SIG-M5 treated with dmso at 0.1 percent for 504 hours (cell line): Measurements from ENCODE around the gene COPE.
"Not testable (repeated sequence)": the region's sequence is repeated elsewhere in the genome, so short reads cannot be mapped to it uniquely, and the experiment has no call there.

Experiments
- DNase-seq: peaks from one replicate; lab custom pipeline; 2025; ENCODE audit not compliant: unreplicated experiment; lab: John Stamatoyannopoulos, UW

Gene COPE

DNA sequence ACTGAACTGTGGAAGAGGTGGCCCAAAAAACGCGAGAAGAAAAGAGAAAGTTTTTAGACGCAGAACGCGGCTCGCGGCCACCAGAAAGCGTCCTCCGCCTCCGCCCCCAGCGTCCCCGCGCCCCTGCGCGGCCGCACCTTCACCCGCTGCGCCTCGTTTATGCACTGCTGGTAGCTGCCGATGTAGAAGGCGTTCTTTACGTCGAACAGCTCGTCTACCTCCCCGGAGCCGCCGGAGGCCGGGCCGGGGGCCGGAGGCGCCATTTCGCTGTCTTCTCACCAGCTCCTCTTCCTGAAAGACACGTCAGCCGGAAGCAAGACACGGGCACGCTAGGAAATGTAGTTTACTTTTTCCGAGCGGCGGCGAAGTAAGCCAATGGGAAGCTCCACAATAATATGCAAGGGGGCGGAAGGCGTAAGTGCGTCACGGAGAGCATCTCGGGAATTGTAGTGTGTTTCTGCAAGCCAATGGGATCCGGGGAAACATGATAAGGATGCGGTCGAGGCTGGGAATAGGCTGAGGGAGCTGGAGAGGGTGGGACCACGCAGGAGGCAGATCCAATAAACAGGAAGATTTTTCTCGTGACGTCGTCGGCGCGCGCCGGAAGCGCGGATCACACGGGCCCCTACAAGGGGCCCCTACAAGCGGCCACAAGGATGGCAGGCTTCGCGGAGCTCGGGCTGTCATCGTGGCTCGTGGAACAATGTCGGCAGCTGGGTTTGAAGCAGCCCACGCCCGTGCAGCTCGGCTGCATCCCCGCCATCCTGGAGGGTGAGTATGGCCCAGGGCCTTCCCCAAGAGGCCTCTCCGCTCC lies at the start of gene COPE, which contains the start of gene DDX49:
Gene COPE, minus strand, starts transcription at position 302 of the 814 bp plus-strand sequence. Its CDS starts 39 bp downstream, at position 263.
Gene DDX49, plus strand, starts transcription at position 630 of the 814 bp plus-strand sequence. Its CDS starts 27 bp downstream, at position 657.
- DNase-seq: peak; percentile 100

DNA sequence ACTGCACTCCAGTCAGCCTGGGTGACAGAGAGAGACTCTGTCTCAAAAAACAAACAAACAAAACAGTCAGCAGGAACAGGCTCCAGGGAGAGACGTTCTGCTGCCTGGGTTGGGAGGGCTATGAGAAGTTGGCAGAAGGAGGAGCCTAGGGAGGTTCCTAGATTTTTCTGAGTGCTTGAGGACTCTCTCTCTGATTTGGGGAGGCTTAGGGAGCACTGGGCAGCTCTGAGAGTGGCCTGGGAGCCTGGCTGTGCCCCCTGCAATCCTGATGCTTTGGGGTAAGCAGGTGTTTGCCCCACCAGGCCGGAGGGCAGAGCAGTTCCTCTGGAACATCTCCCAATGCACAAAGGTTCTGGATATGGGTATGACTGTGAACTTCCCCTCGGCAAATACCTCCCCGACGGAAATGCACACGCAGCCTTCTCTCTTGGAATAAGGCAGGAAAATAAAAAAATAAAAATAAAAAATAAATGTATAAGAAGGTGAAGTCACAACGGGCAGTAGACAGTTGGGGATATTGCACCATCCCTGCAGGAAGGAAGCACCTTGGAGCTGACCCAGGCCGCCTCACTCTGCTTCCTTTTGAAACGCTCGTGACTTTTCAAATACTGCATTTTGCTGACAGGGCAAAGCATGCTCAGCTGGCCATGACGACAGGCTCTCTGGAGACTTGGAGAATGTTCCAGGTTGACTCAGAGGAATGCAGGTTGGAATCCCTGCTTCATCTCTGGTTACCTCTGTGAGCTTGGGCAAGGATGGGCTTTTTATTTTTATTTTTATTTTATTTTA lies 48.4 kb upstream of the COPE start:
- DNase-seq: peak; percentile 55

DNA sequence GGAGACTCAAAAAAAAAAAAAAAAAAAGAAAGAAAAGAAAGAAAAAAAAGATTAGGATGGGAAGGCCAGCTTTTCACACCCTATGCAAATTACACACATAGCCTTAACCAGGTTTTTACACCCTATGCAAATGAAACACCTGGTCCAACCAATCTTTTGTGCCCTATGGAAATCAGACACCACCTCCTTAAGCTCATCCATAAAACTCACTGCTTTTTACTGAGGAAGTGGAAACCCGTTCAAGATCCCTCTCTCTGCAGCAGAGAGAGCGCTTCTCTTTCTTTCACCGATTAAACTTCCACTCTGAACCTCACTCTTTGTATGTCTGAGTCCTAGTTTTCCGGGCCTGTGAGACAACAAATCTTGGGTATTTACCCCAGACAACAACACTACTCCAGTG lies 47.1 kb upstream of the COPE start:
- peak; percentile 16 for DNase-seq

DNA sequence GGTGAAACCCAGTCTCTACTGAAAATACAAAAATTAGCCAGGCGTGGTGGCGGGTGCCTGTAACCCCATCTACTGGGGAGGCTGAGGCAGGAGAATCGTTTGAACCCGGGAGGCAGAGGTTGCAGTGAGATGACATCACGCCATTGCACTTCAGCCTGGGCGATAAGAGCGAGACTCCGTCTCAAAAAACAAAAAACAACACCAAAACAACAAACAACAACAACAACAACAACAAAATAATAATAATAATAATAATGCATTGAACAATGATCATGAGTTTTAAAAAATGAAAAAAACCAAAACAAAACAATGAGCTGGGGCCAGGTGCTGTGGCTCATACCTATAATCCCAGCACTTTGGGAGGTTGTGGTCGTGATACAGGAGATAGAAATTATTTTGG lies 44.9 kb upstream of the COPE start:
- no peak for DNase-seq

DNA sequence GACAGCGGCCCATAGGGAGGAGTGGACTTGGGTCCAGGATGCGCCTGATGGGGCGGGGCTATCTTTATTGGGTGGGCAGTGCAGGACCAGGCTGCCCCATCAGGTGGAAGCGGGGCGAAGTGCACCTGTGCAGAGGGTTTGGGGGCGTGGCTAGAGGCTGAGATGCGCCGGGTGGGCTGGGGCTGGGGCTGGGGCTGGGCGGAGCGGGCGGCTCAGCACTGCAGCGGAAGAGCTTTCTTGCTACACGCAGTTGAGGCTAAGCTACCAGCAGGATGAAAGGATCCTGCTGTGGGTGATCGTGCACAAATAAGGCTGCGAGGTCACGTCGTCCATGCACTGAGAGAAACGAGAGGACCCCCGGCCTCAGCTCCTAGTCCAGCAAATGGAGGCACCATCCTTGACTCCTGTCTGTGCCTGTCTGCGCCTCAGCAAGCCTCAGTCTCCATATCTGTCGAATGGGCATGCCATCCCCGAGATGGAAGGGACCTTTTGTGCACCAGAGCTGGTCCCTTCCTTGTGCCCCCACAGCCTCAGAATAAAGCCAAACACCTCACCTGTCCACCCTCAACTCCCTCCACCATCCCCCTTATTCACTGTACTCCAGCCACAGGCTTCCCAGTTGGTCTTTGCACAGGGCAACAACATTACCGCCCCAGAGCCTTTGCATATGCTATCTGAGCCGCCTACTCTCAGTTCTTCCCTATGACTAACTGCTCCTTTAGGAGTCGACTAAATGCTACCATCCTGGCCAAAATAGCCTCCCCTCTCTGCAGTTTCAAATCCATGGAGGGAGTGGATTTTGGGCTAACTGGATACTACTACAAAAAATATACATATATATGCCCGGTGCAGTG lies 42.8 kb upstream of the COPE start:
- no peak for DNase-seq

DNA sequence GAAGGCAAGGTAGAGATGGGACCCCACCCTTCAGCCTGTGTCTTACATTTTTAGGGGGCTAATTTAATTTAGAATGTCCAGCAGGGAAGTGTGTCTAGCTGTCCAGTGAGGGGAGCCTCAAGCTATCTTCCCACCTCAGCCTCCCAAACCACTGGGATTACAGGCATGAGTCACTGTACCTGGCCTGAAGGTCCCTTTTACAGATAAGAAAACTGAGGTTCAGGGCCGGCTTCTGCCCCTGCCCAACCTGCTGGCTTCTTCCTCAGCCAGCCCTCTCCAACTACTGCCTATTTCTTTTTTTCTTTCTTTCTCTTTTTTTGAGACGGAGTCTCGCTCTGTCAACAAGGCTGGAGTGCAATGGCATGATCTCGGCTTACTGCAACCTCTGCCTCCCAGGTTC lies 41.2 kb upstream of the COPE start:
- no peak for DNase-seq

DNA sequence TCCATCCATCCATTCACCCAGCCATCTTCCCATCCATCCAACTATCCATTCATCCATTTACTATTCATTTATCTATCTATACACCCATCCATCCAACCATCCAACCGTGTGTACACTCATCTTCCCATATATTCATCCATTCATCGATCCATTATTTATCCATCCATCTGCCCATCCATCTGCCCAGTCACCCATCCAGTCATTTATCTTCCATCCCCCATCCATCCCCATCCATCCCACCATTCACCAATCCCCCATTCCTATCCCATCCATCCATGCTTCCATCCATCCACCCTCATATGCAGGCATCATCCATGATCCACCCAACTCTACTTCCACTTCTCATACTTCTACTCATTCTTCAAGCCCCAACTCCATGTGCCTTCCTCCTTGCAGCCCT lies 35.9 kb upstream of the COPE start:
- DNase-seq: no peak

DNA sequence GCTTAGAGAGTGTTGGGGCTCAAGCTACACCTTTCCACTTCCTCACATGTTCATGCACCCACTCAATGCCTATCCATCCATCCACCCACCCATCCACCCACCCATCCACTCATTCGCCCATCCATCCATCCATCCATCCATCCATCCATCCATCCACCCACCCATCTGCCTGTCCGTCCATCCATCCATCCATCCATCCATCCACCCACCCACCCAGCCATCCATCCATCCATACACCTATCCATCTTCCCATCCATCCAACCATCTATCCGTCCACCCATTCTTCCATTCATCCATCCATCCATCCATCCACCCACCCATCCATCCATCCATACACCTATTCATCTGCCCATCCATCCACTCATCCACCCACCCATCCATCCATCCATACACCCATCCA lies 34.9 kb upstream of the COPE start:
- DNase-seq: no peak

DNA sequence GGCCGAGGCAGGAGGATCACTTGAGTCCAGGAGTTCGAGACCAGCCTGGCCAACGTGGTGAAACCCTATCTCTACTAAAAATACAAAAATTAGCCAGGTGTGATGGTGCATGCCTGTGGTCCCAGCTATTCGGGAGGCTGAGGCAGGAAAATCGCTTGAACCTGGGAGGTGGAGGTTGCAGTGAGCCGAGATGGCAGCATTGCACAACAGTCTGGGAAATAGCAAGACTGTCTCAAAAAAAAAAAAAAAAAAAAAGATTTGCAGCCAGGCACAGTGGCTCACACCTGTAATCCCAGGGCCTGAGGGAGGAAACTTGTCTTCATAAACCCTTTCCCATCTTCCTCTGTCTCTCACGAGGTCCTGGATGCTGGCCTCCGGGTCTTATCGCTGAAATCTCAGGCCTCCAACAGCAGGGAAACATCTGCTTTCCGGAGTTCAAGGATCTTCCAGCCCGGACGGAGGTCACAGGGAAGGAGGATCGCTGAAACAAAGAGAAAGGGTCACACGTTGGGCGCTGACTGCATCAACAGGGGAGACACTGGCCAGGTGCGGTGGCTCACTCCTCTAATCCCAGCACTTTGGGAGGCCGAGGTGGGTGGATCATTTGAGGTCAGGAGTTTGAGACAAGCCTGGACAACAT lies 33.3 kb upstream of the COPE start:
- not testable (repeated sequence) for DNase-seq

DNA sequence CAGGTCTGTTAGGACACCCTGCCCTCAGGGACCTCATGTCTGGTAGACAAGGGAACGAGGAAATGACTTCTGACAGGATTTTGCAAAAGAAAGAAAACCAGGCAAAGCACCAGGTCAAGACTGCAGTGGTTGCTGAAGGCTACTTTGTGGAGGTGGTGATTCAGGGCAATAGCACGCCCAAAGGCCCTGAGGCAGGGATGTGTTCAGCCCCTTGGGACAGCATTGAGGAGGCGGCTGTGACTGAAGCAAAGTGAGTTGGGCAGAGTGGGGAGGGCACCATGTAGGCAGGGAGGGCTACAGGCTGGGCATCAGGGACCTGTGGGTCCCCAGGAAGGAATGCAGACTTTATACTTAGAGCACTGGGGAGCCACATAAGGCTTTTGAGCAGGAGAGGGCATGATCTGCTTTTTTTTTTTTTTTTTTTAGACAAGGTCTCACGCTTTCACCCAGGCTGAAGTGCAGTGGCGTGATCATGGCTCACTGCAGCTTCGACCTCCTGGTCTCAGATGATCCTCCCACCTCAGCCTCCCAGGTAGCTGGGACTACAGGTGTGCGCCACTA lies 32.6 kb upstream of the COPE start:
- no peak for DNase-seq

DNA sequence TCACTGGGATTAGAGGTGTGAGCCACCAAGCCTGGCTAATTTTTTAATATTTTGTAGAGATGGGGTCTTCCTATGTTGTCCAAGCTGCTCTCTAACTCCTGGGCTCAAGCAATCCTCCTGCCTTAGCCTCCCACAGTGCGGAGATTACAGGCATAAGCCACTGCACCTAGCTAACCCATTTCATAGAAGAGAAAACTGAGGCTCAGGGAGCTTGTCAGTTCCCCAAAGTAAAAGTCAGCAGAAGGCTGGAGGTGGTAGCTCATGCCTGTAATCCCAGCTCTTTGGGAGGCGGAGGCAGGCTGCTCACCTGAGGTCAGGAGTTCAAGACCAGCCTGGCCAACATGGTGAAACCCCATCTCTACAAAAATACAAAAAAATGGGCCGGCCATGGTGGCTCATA lies 30.7 kb upstream of the COPE start:
- no peak for DNase-seq

DNA sequence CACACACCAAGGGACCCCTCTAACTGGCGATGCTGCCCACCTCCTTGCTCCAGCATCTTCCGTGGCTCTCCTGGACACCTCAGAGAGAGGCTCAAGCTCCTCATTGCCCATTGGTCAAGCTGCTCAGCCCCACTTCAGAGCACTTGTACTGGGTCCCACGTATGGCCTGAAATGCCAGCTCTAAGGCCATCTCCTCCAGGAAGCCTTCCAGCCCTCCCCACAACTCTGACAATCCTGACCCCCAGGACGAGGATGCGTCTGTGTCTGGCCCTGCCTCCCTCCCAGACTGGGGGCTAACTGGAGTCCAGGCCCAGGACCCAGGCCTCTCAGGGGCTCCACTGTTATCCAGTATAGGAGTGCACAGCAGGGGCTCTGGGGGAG lies 29.8 kb upstream of the COPE start:
- no peak for DNase-seq

DNA sequence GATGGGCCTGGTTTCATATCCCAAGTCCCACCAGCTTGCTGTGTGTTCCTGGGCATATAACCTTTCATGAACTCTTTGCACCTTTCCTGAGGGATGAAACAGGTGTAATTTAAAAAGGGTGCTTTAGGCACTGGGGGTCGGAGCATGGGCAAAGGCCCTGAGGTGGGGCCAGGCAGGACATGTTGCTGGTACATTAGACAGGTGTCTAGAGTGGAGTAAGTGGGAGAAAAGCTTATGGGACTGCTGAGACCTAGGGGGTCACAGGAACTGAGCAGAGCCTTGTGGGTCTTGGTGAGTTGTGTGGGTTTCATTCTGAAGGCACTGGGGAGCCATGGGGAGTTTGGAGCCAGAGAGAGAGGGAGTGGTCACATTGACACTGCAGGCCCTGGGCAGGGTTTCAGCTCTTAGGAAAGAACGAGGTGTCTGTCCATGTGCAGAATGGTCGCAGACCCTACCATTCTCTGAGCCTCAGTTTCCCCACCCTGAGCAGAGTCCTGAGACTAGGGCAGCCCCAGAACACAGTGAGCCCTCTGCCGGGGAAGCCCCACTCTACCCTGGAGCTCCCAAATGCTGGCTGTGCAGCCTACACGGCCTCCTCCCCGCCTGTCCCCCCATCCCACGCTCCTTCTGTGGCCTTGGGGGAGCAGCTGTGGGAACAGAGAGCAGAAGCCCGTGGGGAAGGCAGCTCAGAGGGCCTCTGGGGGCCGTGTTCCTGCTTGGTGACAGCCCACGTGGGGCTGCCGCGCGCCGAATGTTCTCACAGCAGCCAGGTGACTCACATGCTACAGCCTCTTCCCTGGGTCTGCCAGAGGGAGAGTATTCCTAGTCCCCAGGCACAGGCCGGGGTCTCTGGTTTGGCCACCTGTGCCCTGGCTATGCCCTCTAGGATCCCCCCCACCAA lies 29.1 kb upstream of the COPE start:
- no peak for DNase-seq

DNA sequence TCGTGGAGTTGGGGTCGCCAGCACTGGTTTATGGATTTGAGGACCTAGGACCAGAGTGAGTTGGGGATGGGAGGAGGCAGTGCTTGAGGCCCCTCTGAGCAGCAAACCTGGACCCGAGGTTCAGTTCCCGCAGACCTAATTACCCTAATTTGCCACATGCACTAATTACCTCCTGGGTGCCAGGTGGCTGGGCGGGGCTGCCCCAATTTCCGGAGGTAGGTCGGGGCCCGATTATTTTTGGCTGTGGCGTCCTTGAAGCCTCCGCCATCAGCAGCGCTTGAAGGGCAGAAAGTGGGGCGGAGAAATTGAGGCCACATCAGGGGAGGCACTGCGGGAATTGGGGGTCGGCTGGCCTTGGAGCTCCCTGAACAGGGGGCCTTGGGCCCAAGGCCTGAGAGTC lies 27.7 kb upstream of the COPE start:
- DNase-seq: no peak

DNA sequence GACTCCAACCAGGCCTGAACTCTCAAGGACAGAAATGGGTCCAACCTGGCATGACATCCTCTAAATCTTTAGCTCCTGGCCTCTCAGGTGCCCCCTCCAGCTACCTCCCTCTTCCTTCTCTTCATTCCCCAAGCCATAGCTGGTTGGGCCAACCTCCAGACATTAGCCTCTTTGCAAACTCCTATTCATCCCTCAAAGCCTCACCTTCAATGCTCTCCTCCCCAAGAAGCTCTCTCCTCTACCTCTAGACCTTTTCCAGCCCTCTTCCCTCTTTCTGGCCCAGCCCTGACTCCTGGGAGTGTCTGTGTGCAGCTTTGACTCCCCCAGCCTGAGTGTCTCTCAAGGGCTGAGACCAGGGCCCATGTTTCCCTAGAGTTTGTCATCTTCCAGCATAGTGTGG lies 27.1 kb upstream of the COPE start:
- no peak for DNase-seq

DNA sequence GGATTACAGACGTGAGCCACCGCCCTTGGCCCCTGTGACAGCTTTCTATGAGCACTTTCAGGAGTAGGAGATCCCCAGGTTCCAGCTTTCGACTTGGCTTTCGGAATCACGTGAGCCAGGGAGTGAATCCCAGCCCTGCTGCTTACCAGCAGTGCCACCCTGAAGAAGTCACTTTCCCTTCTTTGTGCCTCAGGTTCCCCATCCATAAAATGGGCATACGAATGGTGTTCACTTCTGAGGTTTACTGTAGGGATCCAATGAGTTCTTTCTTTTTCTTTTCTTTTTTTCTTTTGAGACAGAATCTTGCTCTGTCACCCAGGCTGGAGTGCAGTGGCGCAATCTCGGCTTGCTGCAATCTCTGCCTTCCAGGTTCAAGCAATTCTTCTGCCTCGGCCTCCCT lies 26.1 kb upstream of the COPE start:
- no peak for DNase-seq

DNA sequence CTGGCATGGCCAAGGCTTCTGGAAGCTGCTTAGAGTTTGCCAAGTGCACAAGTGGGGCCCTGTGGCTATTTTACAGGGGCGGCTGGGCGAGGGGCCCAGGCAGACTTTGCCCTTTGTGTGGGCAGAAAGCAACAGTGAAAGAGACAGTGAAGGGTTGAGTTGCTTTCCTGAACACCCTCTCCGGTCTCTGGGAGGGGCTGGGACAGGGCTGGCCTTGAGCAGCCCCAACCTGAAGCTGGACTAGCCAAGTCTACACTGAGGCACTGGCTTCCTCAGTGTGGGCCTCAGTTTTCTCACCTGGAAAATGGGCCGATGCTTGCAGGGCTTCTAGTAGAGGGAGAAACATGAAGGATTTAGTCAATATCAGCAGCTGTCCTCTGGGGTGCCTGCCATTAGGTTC lies 24.3 kb upstream of the COPE start:
- DNase-seq: no peak

DNA sequence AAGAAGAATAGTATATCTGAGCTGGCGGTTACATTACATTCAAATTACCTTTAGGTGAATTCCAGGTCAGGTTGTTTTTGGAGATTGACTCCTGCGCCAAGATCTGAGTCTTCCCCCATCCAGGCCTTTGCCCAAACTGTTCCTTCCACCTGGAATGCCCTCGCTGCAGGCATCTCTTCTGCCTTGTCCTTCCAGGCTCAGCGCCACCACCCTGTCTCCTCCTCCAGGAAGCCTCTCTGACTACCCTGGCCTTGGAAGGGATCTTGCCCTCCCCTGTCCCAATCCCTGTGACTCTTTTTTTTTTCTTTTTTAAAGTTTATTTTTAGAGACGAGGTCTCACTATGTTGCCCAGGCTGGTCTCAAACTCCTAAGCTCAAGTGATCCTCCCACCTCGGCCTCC lies 23.5 kb upstream of the COPE start:
- no peak for DNase-seq

DNA sequence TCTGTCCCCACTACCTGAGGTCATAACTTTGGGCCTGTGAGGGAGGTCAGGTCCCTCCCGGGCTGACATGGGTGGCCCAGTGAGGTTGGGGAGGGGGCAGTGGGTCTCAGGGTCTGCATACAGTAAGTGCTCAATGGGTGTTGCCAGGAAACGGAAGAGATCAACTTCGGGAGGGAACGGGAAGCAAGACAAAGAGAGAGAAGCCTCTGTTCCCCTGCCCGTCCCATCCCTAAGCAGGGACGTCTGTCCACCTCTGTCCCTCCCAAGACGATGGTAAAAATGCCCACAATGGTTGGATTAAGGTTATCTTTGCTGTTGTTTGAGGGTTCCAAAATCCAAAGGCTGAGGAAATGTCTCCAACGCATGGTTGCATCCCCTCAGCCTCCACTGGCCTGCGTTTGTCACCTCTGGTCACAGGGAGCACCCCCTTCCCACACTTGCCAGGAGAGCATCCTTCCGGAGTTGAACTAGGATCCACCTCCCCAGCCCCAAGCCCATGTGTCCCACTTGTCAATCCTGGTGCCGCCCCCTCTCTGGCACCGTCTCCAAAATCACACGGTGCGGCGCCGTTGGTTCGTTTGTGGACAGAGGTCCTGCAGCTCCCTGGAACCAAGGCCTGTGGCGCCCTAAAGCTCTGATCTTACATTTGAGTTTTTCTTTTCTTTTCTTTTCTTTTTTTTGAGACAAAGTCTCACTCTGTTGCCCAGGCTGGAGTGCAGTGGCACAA lies 22.6 kb upstream of the COPE start:
- DNase-seq: no peak
